Femur (tissue), 1 donor: Measurements from ENCODE around the gene MAP1S.

Experiments used
- DNase-seq: peaks from one replicate; pipeline ENCODE4 v3.0.0-alpha.2; 2017

MAP1S gene

GRCh38 chr19:17718947-17719711 lies at the start of gene MAP1S:
Gene MAP1S, plus strand, starts transcription at chr19:17719480. Its CDS starts 23 bp downstream, at chr19:17719503.
- peak; percentile 69 for DNase-seq

- no peak for DNase-seq
These were observed 47.4 kb upstream of the MAP1S start for GRCh38 chr19:17671906-17672305.

GRCh38 chr19:17673937-17674799 lies 45.1 kb upstream of the MAP1S start:
- no peak for DNase-seq

DNA sequence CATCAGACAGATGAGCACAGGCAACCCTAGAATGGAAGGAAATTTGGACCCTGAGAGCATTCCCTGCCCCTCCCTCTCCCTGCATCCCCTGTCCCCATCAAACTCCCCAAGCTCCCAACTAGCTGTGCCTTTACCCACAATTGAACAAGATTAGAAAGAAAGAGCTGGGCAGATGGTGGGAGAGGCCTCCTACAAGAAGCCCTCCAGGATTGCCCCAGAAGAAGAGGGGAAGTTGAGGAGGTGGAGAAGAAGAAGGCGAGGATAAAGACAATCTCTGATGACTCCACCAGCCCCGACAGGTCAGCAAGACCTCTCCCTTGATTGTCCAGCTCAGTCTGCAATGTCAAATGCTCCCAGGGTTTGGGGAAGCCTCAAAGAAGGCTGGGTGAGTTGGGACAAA lies 43.0 kb upstream of the MAP1S start:
- DNase-seq: no peak

DNA sequence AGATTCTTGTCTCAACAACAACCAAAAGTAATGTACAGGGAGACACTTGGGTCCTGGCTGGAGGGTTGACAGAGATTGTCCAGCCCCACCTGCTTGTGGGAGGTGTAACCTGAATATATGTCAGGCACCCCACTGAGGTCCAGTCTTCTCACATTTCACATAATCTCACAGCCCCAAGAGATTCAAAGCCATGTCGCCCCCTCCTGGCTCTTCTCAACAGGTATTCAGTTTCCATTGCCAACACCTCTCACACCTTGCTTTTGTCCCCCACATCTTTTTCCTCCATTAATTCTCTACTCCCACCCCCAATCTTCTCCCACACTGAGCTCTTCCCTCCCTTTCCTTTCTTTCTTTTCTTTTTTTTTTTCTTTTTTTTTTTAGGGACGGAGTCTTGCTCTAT lies 42.3 kb upstream of the MAP1S start:
- no peak for DNase-seq

- no peak for DNase-seq
These were observed 40.4 kb upstream of the MAP1S start for GRCh38 chr19:17678836-17679235.

DNA sequence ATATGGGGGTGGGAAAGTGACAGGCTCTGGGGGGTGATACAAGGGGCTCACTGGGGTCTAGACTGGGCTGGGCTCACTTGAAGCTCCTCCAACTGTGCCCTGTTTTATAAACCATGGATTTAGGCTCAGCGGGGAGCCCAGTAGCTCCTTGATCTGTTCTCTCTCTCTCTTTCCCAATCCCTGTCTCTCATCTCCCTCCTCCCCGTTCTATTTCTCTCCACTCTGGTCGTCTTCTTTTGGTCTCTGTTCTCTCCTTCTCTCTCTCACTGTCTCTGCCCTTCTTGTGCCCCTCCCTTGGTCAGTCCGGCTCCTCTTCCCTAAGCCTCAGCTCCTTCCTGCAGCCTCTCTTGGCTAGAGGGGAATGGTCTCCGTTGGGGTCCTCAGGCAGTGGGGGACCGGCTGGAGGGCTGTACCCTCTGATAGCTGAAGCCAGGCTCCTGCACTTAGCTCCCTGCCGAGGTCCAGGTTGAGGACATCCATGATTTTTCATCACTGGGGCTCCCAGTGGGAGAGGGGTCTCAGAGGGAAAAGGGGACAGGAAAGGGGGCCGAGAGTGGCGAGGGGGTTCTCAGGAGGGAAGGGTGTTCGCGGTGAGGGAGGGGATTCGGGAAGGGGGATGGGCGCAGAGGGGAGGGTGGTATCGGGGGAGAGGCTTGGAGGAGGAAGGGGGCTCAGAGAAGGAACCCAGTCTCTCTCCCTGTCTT lies 39.6 kb upstream of the MAP1S start:
- no peak for DNase-seq

GRCh38 chr19:17680230-17680722 lies 39.0 kb upstream of the MAP1S start:
- peak; percentile 69 for DNase-seq

DNA sequence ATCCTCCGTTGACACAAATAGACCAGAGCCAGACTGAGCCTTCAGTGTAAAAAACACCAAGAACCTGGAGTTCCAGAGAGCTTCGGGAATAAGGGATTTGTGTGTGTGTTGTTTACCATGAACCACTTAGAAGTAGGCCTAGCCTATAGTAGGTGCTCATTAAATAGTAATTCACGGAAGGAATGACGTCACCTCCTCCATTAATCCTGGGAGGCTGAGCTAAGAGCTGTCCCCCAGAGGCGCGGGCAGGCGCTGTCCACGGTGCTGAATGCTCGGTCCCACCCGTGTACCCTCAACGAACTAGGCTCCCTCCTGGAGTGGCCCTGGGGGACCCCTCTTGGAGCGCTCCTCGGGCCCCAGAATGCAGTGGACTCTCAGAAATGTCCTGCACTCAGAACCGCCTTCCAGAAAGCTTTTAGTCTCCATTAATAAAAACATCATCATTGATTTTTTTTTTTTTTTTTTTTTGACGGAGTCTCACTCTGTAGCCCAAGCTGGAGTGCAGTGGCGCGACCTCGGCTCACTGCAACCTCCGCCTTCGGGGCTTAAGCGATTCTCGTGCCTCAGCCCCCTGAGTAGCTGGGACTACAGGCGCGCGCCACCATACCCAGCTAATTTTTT lies 37.7 kb upstream of the MAP1S start:
- DNase-seq: peak; percentile 34

GRCh38 chr19:17682273-17682672 lies 37.0 kb upstream of the MAP1S start:
- no peak for DNase-seq

DNA sequence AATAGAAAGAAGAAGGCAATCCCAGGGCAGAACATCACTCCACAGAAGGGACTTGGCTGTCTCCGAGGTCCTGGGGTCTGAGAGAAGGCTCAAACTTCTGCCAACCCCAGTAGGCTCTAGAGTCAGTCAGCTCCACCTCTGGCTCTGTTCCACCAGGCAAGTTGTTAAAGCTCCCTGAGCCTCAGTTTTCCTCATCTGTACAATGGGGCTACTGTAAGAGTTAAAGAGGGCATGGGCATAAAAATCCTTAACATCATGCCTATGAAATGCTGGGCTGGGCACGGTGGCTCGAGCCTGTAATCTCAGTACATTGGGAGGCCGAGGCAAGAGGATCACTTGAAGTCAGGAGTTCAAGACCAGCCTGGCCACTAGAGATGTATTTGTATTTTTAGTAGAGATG lies 36.2 kb upstream of the MAP1S start:
- DNase-seq: no peak

GRCh38 chr19:17684256-17684655 lies 35.0 kb upstream of the MAP1S start:
- no peak for DNase-seq

DNA sequence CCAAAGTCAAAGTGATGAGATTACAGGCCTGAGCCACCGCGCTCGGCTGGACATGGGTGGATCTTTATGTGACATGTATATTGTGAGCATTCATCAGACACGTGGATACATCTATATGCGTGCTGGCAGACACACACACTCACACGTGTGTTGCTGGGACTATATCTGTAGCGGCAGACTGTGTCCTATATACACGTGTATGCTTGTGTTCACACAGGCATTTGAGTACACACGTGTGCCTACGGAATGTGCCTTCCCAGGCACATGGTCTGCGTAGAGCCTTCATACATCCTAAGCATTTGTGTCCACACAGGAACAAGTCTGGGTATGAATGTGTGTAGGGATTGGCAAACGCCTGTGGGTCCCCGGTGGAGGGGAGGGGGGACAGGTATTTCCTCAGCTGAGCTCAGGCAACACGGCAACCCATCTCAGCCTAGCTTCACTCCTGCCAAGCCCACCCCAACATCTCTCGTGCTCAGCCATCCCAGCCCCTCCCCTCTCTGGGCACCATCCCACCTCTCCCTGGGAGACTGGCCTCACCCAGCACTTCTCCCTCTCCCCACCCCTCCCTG lies 33.7 kb upstream of the MAP1S start:
- DNase-seq: no peak

DNA sequence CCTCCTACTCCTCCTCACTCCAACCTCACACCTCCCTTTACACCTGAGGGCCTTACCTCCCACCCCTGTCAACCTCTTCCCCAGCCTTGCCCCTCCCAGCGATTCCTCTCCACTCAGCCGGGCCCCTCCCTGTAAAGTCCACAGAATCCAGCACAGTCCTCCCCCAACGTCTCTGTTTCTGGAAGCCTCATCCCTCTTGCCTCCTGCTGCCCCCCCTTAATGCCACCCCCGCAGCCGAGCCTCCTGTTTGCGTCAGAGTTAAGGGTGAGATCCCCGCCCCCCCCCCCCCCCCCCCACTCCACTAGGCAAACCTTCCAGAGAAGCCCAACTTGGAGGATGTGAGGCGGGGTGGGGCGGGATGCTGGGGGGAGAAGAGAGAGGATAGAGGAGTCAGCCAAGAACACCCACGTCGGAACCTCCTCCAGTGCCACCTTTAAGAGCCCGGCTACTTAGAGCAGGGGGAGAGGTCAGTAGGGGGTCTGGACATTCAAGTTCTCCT lies 33.2 kb upstream of the MAP1S start:
- DNase-seq: no peak

- peak; percentile 36 for DNase-seq
These were observed 32.7 kb upstream of the MAP1S start for GRCh38 chr19:17686592-17687024.

DNA sequence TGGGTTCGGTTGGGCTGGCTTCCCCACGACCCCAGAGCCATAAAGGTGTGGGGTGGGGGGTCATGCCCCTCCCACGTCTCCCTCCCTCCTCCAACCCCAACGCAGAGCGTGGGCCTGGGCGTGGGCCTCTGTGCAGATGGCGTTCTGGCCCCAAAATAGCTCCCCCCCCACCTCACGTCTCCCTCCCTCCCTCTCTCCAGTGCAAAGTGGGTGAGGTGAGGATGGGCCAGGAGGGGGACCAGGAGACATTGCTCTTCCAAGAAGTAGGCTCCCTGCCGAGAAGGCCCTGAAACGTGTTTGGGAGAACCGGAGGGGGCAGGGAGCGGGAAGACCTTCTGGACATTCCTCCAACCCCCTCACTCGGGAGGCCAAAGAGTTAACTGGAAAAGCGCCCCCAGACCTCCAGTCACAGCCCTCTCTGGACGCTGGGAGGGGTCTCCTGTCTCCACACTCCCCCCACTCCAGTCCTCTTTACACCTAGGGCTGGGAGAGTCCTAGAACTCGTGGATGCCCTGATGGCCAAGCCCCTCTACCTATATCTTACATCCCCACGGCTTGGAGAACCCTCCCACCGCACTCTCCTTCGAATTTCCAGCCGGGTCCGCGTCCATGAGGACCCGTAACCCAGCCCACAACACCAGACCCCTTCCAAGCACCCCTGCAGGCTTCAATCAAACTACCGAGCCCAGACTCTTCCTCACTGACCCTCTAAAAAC lies 32.0 kb upstream of the MAP1S start:
- DNase-seq: no peak

DNA sequence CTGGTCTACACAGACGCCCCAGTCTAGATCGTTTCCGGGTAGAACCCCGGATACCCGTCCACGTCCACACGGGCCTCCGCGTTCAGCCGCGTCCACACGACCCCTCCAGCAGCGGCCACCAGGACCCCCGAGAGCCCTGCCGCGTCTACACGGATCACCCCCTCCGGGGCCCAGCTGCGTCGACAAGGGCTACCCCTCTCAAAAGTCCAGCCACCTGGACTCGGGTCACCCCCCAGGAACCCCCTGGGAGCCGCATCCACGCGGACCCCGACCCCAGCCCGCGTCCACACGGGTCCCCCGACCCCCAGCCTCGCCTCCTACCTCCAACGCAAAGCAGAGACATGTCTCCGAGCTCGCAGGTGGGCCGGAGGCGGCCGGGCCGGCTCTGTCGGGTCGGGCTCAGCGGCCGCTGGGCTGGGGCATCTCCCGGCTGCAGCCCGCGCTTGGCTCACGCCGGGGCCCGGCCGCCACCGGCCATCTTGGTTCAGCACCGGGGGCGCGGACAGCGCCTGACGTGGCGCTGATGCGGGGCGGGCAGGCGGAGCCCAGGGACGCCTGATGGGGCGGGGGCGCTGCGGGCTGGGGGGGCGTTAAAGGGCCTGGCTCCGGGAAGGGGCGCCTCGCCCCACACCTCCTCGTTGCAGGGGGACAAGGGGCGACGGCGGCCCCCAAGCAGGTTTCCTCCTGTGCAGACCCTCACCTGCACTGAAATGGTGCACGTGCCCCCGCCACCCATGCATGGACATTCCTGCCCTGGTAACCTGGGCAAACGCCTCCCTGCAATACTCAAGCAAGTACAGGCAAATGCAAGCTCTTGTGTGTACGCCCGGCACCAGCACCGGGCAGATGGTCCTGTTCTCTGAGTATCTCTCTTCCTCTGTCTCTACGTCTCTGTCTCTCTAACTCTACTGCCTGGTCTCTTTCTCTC lies 31.2 kb upstream of the MAP1S start, which contains the start of gene UNC13A:
UNC13A (minus strand) TSS at position 498 of the 928 bp plus-strand sequence; CDS start at position 343, 155 bp downstream.
- peak; percentile 62 for DNase-seq

DNA sequence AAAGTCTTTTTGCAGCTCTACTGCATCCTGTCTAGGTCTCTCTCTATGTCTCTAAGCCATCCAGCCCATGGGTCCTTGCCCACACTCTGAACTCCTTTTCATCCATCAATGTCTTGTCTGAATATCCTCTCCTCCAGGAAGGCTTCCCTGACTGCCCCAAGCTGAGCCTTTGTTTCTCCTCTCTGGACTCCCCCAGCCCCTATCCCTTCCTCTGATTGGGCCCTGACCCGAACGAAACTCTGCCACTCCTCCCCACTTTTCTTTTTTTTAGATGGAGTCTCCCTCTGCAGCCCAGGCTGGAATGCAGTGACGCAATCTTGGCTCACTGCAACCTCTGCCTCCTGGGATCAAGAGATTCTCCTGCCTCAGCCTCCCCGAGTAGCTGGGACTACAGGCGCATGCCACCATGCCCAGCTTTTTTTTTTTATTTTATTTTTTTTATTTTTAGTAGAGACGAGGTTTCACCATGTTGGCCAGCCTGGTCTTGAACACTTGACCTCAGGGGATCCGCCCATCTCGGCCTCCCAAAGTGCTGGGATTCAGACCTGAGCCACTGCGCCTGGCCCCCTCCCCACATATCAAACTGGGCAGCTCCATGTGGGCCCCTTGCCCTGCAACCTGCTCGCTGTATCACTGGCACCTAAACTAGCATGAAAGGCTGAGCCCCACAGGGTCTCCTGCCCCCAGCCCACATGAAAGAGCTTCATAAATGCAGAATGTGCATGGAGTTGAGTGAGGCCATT lies 30.3 kb upstream of the MAP1S start:
- no peak for DNase-seq

DNA sequence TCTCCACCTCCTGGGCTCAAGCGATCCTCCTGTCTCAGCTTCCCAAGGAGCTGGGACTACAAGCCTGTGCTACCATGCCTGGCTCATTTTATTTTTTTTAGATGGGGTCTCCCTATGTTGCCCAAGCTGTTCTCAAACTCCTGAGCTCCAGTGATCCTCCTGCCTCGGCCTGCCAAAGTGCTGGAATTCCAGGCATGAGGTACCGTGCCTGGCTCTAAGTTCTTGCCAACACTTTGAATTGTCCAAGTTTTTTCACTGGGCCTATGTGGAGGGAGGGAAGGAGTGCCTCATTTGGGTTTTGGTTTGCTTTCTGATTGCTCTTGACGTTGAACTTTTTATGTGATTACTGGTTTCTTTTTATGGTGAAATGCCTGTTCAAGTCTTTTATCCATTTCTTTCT lies 26.7 kb upstream of the MAP1S start:
- no peak for DNase-seq
